Fibroblast of lung (primary cell): Measurements from ENCODE around the gene SLC8A2.
"Not testable (repeated sequence)": the region's sequence is repeated elsewhere in the genome, so short reads cannot be mapped to it uniquely, and the experiment has no call there.

Source experiments
- CTCF ChIP-seq, 2 donors: IDR thresholded peaks in 1 of 2; conservative IDR thresholded peaks in 1 of 2; 1 replicate in 1 of 2; 2 replicates in 1 of 2; pipeline ENCODE4 v1.5.1; 2011 to 2012; ENCODE audit warnings: low read length in 2 of 2, control low read depth in 1 of 2, inconsistent platforms in 1 of 2, low read depth in 1 of 2, mild to moderate bottlenecking in 1 of 2
- EZH2 ChIP-seq: IDR thresholded peaks from 2 replicates; pipeline ENCODE4 v1.5.1; 2012; ENCODE audit warnings: low read length, control low read depth, mild to moderate bottlenecking; ENCODE audit errors: missing control alignments

GRCh38 chr19:47388721-47389120, 83.0 kb downstream of the SLC8A2 start:
- TF ChIP-seq CTCF (conservative IDR thresholded peaks at IDR 0.05 in 1 of 2, IDR thresholded peaks at IDR 0.05 in 1 of 2; ENCODE audit: low read depth in 1 of 2, low read length in 2 of 2); EZH2: not testable (repeated sequence)
